Fibroblast of lung (primary cell): ENCODE measurements around the gene MAGI2. TPM values are rescaled to one million over a fixed set of nuclear protein-coding genes. Genes with fewer than 3 reads are reported as not detected.
"Not testable (repeated sequence)": the region's sequence is repeated elsewhere in the genome, so short reads cannot be mapped to it uniquely, and the experiment has no call there.

Experiments used
- DNase-seq, 2 donors: peaks; one replicate each; pipeline versions ENCODE4 v3.0.0 to v3.0.0-alpha.2; 2010; ENCODE audit warnings: low read depth in 2 of 2
- H2AFZ ChIP-seq: 2 replicates; pipeline ENCODE4 v1.5.1; 2012; ENCODE audit warnings: low read length, control low read depth, inconsistent platforms
- H3K27ac ChIP-seq: 2 replicates; pipeline ENCODE4 v1.5.1; 2011; ENCODE audit warnings: low read length, control low read depth; ENCODE audit not compliant: insufficient read depth
- H3K27me3 ChIP-seq: 2 replicates; pipeline ENCODE4 v1.5.1; 2011; ENCODE audit warnings: mild to moderate bottlenecking, low read length; ENCODE audit not compliant: control insufficient read depth, insufficient read depth
- H3K36me3 ChIP-seq: 2 replicates; pipeline ENCODE4 v1.5.1; 2011; ENCODE audit warnings: low read length; ENCODE audit not compliant: control insufficient read depth, insufficient read depth
- H3K4me1 ChIP-seq: 2 replicates; pipeline ENCODE4 v1.5.1; 2011; ENCODE audit warnings: low read length; ENCODE audit not compliant: control insufficient read depth, insufficient read depth; ENCODE audit errors: extremely low read depth
- H3K4me2 ChIP-seq: 2 replicates; pipeline ENCODE4 v1.5.1; 2011; ENCODE audit warnings: low read length, control low read depth; ENCODE audit not compliant: insufficient read depth; ENCODE audit errors: extremely low read depth
- H3K4me3 ChIP-seq, 4 experiments: fragments of 200-600 bp in 1 of 4; sonication (generic) in 1 of 4; replicated peaks in 1 of 4; 2 replicates each; pipeline ENCODE4 v1.5.1; 2011 to 2016; ENCODE audit warnings: low read length in 4 of 4, low read depth in 3 of 4, mild to moderate bottlenecking in 3 of 4, control low read depth in 2 of 4, inconsistent platforms in 1 of 4, mixed read lengths in 1 of 4; ENCODE audit not compliant: insufficient read depth in 1 of 4; ENCODE audit errors: control extremely low read depth in 1 of 4
- H3K79me2 ChIP-seq: 2 replicates; pipeline ENCODE4 v1.5.1; 2012; ENCODE audit warnings: mild to moderate bottlenecking, low read length, inconsistent platforms; ENCODE audit not compliant: control insufficient read depth, insufficient read depth
- H3K9ac ChIP-seq: 2 replicates; pipeline ENCODE4 v1.5.1; 2011; ENCODE audit warnings: mild to moderate bottlenecking, low read length, control low read depth; ENCODE audit not compliant: insufficient read depth
- H3K9me3 ChIP-seq: 2 replicates; pipeline ENCODE4 v1.5.1; 2012; ENCODE audit warnings: low read depth, low read length; ENCODE audit not compliant: control insufficient read depth, insufficient read depth
- H4K20me1 ChIP-seq: 2 replicates; pipeline ENCODE4 v1.5.1; 2011; ENCODE audit warnings: low read length; ENCODE audit not compliant: control insufficient read depth, insufficient read depth; ENCODE audit errors: extremely low read depth
- EZH2 ChIP-seq: IDR thresholded peaks from 2 replicates; pipeline ENCODE4 v1.5.1; 2012; ENCODE audit warnings: low read length, control low read depth, mild to moderate bottlenecking; ENCODE audit errors: missing control alignments
- polyA plus RNA-seq, 2 donors: library from polyadenylated mRNA; depleted of rRNA in 1 of 2; stranded (reverse) in 1 of 2; unstranded in 1 of 2; fragments of >200 nt; gene quantifications; 2 replicates each; pipeline ENCODE4 v1.2.1, GENCODE V29; 2011 to 2012; ENCODE audit warnings: missing spikeins in 1 of 2
- total RNA-seq: library from RNA; depleted of rRNA; stranded (reverse); fragments of >200 nt; gene quantifications from 2 replicates; pipeline ENCODE4 v1.2.1, GENCODE V29; 2014
- TF ChIP-seq, protein P1 (sequence below), 2 donors: IDR thresholded peaks in 1 of 2; conservative IDR thresholded peaks in 1 of 2; 1 replicate in 1 of 2; 2 replicates in 1 of 2; pipeline ENCODE4 v1.5.1; 2011 to 2012; ENCODE audit warnings: low read length in 2 of 2, control low read depth in 1 of 2, inconsistent platforms in 1 of 2, low read depth in 1 of 2, mild to moderate bottlenecking in 1 of 2

The MAGI2 gene
- total and polyA plus RNA-seq, 2 donors (not counting 1 experiment from before 2014, with no cell fraction given): 1.8 to 17.0 TPM

GRCh38 chr7:78006063-78006755 is 1447.3 kb downstream of the MAGI2 start:
- no peak overlapping the region for H3K9ac ChIP-seq
- H3K4me1 ChIP-seq: no peaks in the 10 kb centered on the region
- TF ChIP-seq, protein P1, sequence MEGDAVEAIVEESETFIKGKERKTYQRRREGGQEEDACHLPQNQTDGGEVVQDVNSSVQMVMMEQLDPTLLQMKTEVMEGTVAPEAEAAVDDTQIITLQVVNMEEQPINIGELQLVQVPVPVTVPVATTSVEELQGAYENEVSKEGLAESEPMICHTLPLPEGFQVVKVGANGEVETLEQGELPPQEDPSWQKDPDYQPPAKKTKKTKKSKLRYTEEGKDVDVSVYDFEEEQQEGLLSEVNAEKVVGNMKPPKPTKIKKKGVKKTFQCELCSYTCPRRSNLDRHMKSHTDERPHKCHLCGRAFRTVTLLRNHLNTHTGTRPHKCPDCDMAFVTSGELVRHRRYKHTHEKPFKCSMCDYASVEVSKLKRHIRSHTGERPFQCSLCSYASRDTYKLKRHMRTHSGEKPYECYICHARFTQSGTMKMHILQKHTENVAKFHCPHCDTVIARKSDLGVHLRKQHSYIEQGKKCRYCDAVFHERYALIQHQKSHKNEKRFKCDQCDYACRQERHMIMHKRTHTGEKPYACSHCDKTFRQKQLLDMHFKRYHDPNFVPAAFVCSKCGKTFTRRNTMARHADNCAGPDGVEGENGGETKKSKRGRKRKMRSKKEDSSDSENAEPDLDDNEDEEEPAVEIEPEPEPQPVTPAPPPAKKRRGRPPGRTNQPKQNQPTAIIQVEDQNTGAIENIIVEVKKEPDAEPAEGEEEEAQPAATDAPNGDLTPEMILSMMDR (conservative IDR thresholded peaks at IDR 0.05 in 1 of 2, IDR thresholded peaks at IDR 0.05 in 1 of 2; ENCODE audit: low read depth in 1 of 2, low read length in 2 of 2): no peak
- TF ChIP-seq EZH2: no peak

DNA sequence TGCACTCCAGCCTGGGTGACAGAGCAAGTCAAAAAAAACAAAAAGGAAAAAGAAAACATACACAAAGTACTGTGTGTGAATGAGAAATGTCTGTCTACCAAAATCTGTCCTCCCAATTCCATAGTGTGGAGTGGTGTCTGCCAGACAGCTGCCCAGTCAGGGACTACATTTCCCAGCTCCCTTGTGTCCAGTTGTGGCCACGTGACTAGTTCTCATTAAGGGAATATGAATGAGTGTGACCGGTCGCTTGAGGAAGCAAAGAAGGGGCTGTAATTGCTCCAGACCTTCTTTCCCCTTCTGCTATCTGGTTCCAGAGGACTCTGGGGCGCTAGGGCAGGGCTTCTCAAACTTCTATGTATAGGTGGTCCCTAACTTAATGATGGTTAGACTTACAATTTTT is 1450.8 kb downstream of the MAGI2 start:
- Histone ChIP-seq H2AFZ (no peak overlapping the region), H3K4me1 (no peaks in the 10 kb centered on the region), H3K4me3 (no peak overlapping the region), H3K4me2 (no peak overlapping the region), H4K20me1 (no peaks in the 10 kb centered on the region), H3K27me3 (no peaks in the 10 kb centered on the region), H3K27ac (no peak overlapping the region), H3K36me3 (no peaks in the 10 kb centered on the region), H3K79me2 (no peaks in the 10 kb centered on the region), H3K9ac (no peak overlapping the region), H3K9me3 (no peaks in the 10 kb centered on the region)
- no peak for DNase-seq
- TF ChIP-seq, protein P1 (conservative IDR thresholded peaks at IDR 0.05 in 1 of 2, IDR thresholded peaks at IDR 0.05 in 1 of 2; ENCODE audit: low read depth in 1 of 2, low read length in 2 of 2): no peak
- TF ChIP-seq EZH2: no peak

More at GRCh38 chr7:78006063-78006755, 1447.3 kb downstream of the MAGI2 start:
- no peak overlapping the region for H2AFZ ChIP-seq
- no peaks in the 10 kb centered on the region for H3K9me3 ChIP-seq
- no peak for DNase-seq
- H3K27ac ChIP-seq: no peak overlapping the region
- no peak overlapping the region for H3K4me2 ChIP-seq
- no peaks in the 10 kb centered on the region for H3K27me3 ChIP-seq
- H3K36me3 ChIP-seq: no peaks in the 10 kb centered on the region
- no peak overlapping the region for H3K4me3 ChIP-seq
- H4K20me1 ChIP-seq: no peaks in the 10 kb centered on the region
- H3K79me2 ChIP-seq: no peaks in the 10 kb centered on the region

GRCh38 chr7:78002021-78002420 is 1451.4 kb downstream of the MAGI2 start:
- Histone ChIP-seq H3K79me2 (no peaks in the 10 kb centered on the region), H3K4me2 (no peak overlapping the region), H3K9ac (no peak overlapping the region), H4K20me1 (no peaks in the 10 kb centered on the region), H3K4me3 (no peak overlapping the region), H3K4me1 (no peaks in the 10 kb centered on the region), H3K9me3 (no peaks in the 10 kb centered on the region), H3K27ac (no peak overlapping the region), H2AFZ (no peak overlapping the region), H3K36me3 (no peaks in the 10 kb centered on the region), H3K27me3 (no peaks in the 10 kb centered on the region)
- TF ChIP-seq, protein P1 (conservative IDR thresholded peaks at IDR 0.05 in 1 of 2, IDR thresholded peaks at IDR 0.05 in 1 of 2; ENCODE audit: low read depth in 1 of 2, low read length in 2 of 2): no peak
- no peak for TF ChIP-seq EZH2
- peak in 1 of 2 donors; percentile 4 for DNase-seq

DNA sequence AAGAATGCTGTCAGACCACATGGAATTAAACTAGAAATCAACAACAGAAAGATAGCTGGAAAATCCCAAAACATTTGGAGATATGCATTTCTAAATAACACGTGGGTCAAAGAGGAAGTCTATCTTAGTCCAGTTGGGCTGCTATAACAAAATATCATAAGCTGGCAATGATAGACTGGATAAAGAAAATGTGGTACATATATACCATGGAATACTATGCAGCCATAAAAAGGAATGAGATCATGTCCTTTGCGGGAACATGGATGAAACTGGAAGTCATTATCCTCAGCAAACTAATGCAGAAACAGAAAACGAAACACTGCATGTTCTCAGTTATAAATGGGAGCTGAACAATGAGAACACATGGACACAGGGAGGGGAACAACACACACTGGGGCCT is 1454.3 kb downstream of the MAGI2 start:
- H3K27me3 ChIP-seq, H3K9me3 ChIP-seq, DNase-seq, H3K9ac ChIP-seq, H3K4me1 ChIP-seq, H3K36me3 ChIP-seq, H3K4me2 ChIP-seq, H2AFZ ChIP-seq, H3K4me3 ChIP-seq, H4K20me1 ChIP-seq, H3K27ac ChIP-seq, H3K79me2 ChIP-seq: not testable (repeated sequence)
